Measurements from ENCODE around the gene GORAB.

The GORAB gene

DNA sequence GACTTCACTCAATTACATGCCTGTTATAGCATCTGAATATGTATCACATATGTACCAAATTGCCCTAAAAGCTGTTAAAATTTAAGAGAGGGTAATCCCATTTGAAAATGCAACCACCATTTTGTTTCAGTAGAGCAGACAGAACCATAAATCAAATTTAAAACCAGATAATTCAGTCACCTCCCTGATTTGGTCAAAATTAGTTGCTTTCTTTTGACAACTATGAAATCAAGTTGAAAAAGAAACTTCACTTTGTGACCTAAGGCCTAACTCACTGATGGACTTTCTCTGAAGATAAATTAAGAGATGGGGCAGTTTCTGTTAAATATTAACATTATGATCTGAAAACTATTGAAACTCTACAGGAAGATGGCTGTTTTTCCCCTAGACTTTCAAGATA lies 6.7 kb downstream of the GORAB start:
- DNase-seq (ENCODE audit: low read depth): no peak

DNA sequence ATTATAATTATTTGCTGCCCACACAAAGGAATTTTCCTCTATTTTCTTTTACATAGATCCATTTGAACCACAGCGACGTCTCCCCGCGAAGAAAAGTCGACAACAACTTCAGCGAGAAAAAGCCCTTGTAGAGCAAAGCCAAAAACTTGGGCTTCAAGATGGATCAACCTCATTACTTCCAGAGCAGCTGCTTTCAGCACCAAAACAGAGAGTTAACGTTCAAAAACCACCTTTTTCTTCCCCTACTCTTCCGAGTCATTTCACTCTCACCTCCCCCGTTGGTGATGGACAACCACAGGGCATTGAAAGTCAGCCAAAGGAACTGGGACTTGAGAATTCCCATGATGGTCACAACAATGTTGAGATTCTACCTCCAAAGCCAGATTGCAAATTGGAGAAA lies 7.2 kb downstream of the GORAB start:
- no peak for DNase-seq (ENCODE audit: low read depth)

GRCh38 chr1:170544624-170545023 lies 12.7 kb downstream of the GORAB start:
- no peak for DNase-seq (ENCODE audit: low read depth)

DNA sequence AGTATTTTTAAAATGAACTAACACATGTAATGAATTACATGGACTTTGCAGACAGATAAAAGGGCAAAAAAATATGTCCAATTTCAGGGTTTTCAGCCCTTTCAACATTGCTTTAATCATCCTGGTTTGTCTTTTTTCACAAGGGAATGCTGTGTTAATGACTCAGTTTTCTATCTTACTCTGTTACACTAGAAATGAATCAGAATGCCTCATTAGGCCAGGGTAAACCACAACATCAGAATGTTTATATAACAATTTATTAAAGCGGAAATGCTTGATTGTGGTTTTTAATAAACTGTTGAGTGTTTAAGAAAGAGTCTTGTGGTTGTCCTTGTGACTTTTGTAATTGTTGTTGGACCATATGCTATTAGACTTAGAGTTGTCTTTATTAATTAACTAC lies 13.5 kb downstream of the GORAB start:
- no peak for DNase-seq (ENCODE audit: low read depth)

- no peak for DNase-seq (ENCODE audit: low read depth)
Observed at GRCh38 chr1:170547255-170547654, 15.3 kb downstream of the GORAB start.

GRCh38 chr1:170548497-170548896 lies 16.5 kb downstream of the GORAB start:
- DNase-seq (ENCODE audit: low read depth): no peak

GRCh38 chr1:170555370-170555769 lies 23.4 kb downstream of the GORAB start:
- DNase-seq (ENCODE audit: low read depth): no peak

DNA sequence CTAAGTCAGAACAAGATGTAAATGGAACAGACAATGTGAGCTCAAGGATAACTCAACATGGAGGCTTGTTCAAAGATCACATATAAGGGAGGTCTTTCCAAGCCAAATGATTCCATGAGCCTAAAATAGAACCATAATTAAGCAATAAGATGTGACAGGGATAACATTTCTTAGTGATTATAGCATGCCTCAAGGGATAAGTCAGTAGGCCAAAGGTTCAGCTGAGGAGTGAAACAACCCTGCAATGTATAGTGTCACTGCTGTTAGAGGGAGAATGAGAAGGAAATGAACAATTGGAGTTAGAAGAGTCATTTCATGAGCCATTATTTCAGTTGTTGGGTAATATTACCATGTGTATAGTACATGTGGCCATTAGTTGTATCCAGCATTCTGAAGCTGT lies 25.0 kb downstream of the GORAB start:
- DNase-seq (ENCODE audit: low read depth): no peak

DNA sequence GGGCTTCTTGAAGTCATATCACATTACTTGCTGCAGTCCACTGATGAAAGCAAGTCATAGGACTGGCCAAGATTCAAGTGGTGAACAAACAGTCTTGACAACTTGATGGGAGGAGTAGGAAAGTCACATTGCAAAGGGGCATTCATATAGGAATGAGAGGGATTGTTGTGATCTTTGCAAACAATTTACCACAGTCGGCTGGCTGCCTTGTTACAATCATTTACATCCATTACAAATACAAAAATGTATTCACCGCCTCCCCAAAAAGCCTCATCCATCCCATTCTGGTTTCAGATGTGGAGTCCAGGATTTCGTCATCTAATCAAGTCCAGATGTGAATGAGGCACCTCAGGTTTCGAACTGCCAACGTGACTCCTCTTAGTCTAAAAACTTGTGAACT lies 26.8 kb downstream of the GORAB start:
- no peak for DNase-seq (ENCODE audit: low read depth)

- no peak for DNase-seq (ENCODE audit: low read depth)
Observed at GRCh38 chr1:170559166-170559565, 27.2 kb downstream of the GORAB start.

GRCh38 chr1:170560681-170561285 lies 28.8 kb downstream of the GORAB start:
- no peak for DNase-seq (ENCODE audit: low read depth)

- no peak for DNase-seq (ENCODE audit: low read depth)
Observed at GRCh38 chr1:170562646-170563338, 30.8 kb downstream of the GORAB start.

DNA sequence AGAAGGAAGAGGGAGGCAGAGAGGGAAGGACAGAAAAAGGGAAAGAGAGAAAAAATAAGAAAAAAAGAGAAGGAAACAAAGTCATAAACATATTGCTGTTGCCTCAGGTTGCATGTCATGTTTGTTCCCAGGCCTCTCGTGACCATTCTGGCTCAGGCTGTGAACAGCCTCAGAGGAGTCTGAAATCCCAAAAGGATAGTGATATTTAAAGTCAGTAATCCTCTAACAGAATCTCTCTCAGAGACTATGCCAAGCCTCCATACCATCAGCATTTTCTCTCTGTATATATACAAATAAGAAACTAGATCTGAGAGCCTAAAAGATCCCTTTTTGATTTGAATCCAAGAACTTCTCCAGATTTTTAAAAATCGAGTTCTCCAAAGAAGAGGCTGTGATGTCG lies 35.2 kb downstream of the GORAB start:
- no peak for DNase-seq (ENCODE audit: low read depth)

DNA sequence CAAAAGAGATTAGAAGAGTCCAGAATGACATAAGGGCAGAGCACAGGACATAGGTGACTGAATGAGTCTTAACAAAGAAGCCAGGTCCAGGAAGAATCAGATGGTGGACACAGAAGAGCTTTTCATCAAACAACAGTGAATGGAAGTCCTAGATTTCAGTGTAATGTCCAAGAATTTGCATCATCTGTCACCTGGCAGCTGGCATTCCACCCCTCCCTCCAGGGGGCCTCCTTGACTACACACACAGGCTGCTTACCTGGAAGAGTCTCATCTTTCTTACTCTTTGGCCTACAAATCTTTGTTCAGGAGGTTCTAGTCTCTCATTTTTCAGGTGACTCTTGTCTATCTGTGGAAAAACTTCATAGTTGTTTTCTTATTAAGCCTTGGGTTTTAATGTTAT lies 36.2 kb downstream of the GORAB start:
- no peak for DNase-seq (ENCODE audit: low read depth)

GRCh38 chr1:170576980-170577379 lies 45.0 kb downstream of the GORAB start:
- no peak for DNase-seq (ENCODE audit: low read depth)

DNA sequence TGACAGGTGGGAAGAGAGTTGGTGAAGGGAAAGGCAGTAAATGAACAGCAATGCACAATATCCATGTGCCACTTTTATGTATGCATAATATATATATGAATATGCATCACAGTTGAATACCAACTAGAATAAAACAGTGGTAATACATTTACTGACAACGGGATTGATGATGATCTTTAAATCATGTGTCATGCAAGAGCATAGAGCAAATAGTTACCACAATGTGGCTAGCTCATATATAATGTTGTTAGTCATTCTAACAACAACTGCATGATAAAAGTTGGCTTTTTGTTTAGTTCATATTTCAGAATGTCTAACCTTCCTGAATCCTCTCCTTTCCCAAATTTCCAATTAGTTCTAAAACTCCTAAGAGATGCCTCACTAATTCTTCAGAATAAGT lies 46.4 kb downstream of the GORAB start:
- DNase-seq (ENCODE audit: low read depth): no peak

DNA sequence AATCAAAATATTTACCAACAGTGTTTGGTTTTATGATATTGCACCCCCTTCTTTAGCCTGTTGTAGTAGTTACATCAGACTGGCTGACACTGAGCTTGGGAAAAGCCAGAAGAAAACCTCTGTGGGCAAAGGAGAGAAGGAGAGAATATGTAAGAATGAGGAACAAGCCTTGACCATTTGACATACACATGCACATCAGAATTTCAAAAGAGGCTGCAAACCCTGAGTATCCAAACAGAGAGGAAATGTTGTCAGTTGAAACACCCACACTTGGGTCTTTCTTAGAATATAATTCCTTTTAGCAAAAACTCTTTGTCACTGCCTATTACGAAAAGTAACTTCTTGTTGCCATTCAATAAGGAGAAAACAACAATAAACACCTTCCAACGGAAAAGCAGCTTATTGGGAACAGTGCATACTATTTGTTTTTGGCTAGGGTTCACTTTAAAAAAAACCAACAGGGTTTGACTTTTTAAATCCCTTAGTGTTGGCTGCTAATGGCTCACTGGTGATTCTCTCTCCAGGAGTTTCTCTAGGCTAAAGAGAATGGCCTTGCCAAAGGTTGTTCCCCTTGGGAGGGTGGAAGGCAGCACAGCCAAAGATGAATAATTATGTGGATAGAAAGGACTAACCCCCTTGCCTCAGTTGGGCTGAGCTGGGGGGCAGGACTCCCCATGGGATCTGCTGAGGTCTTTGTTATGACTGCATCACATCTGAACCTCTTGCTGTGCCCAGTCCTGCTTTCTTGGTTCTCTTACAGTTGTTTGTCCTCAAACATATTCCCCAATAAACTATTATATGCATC lies 48.9 kb downstream of the GORAB start:
- DNase-seq (ENCODE audit: low read depth): no peak

DNA sequence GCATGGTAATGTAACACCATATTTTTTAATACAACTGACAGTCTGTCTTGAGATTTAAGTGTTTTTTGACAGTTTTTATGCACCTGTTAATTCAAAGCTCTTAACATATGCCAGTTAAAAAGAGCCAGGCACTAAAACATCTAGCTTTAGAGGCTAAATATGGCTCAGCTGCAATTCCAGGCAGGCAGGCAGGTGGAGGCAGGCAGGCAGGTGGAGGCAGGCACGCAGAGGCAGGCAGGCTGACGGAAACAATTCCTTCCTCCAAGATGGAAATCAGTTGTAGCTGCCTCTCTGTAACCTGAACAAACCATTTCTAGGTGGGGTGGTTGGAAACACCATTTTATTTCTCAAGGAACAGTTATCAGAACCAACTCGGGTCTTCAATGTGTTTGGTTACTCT lies 51.2 kb downstream of the GORAB start:
- no peak for DNase-seq (ENCODE audit: low read depth)

- DNase-seq (ENCODE audit: low read depth): no peak
Observed at GRCh38 chr1:170586321-170587252, 54.6 kb downstream of the GORAB start.

- no peak for DNase-seq (ENCODE audit: low read depth)
Observed at GRCh38 chr1:170587253-170587593, 55.3 kb downstream of the GORAB start.

DNA sequence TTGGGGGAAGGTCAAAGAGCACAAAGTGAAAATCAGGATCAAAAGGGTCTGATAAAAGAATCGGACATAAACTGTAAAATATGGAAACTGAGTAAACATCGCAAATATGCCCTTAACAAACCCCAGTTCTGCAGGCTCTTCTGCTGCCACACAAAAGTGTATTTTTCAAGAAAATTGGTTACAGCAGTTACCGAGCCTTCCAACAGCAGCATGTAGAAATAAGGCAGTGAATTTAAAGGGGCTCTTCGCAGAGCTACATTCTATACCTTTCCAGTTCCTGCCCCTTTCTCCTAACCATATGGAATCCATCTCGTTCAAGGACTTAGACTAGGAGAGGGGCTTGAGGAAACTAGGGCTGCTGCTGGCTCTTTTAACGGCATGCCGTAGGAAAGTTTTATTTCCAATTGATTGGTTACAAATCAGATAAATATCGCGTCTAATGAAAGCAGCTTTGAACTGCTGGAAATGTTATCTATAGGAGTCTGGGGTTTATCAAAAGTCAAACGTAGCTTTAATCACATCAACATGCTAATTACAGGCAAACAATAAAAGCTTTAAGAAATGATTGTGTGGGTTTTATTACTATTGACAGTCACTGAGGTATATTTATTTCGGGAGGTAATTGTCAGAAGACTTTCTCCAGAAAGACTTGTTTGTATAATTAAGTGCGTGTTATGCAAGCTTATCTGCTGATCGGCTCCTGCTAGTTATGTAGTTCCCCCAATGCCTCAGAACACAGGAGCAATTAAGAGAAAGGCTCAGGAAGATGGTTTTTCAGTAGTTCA lies 59.1 kb downstream of the GORAB start:
- no peak for DNase-seq (ENCODE audit: low read depth)

Measured in stimulated activated CD8-positive, alpha-beta memory T cell treated with anti-CD3 and anti-CD28 coated beads, Interleukin-7, amount 100 ng/mL, for 24 hours (primary cell).